WTC11 (cell line): Measurements from ENCODE around the gene TRIM66.

Experiments used
- IRF2 ChIP-seq: sonication (generic); formaldehyde crosslinking; IDR thresholded peaks from 2 replicates; pipeline ENCODE4 v1.8.0; 2022; ENCODE audit warnings: low read depth, missing genetic modification reagents, borderline replicate concordance
- MAX ChIP-seq: sonication (generic); formaldehyde crosslinking; IDR thresholded peaks from 2 replicates; pipeline ENCODE4 v1.8.0; 2022; ENCODE audit warnings: mild to moderate bottlenecking, missing genetic modification reagents
- RORB ChIP-seq: fragments of 250-450 bp; sonication (Bioruptor Pico); IDR thresholded peaks from 2 replicates; pipeline ENCODE4 v1.9.0; 2021; ENCODE audit warnings: mild to moderate bottlenecking
- TF ChIP-seq, protein P1 (sequence below): fragments of 200-600 bp; IDR thresholded peaks from 2 replicates; pipeline ENCODE4 v1.8.0; 2022; ENCODE audit warnings: antibody characterized with exemption

DNA sequence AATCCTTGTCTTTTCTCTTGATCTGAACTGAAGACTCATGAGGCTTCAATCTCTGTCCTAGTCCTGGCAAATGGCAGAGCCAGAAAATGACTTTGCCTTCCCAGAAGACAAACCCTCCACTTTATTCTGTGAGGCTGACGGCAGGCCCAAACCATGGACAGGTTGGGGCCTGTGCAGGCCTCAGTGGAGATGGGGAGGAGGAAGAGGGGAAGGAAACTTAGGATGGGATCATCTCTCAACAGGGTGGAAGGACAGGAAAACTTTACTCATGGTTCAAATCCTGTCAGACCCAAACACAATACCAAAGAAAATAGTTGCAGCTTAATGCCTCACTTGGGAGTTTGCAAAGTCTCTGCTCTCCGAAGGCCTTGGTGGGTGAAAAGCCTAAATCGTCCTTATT is 10.0 kb upstream of the TRIM66 start:
- TF ChIP-seq, protein P1, sequence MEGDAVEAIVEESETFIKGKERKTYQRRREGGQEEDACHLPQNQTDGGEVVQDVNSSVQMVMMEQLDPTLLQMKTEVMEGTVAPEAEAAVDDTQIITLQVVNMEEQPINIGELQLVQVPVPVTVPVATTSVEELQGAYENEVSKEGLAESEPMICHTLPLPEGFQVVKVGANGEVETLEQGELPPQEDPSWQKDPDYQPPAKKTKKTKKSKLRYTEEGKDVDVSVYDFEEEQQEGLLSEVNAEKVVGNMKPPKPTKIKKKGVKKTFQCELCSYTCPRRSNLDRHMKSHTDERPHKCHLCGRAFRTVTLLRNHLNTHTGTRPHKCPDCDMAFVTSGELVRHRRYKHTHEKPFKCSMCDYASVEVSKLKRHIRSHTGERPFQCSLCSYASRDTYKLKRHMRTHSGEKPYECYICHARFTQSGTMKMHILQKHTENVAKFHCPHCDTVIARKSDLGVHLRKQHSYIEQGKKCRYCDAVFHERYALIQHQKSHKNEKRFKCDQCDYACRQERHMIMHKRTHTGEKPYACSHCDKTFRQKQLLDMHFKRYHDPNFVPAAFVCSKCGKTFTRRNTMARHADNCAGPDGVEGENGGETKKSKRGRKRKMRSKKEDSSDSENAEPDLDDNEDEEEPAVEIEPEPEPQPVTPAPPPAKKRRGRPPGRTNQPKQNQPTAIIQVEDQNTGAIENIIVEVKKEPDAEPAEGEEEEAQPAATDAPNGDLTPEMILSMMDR: no peak
- TF ChIP-seq RORB (CRISPR knock-in tag): no peak
- no peak for TF ChIP-seq MAX (CRISPR knock-in tag)
- TF ChIP-seq IRF2 (CRISPR knock-in tag): no peak
